Activated CD4-positive, alpha-beta T cell treated with anti-CD3 and anti-CD28 coated beads, Interleukin-2, amount 10 ng/mL, durations not matched to agents 7 days and 5 days (primary cell): ENCODE measurements around the gene PCDH9. TPM values are rescaled to one million over a fixed set of nuclear protein-coding genes. Genes with fewer than 3 reads are reported as not detected.

Source experiments
- CTCF ChIA-PET: fragments of 350-600 bp; sonication (Branson Sonifier 250); formaldehyde crosslinking; loops from one replicate; lab custom pipeline; 2021; ENCODE audit warnings: antibody characterized with exemption; lab: Charles Lee
- POLR2A ChIA-PET: fragments of 350-600 bp; sonication (Branson Sonifier 250); formaldehyde crosslinking; loops from one replicate; lab custom pipeline; 2021; ENCODE audit warnings: antibody characterized with exemption; lab: Charles Lee
- DNase-seq: peaks from one replicate; pipeline ENCODE4 v3.0.0-alpha.2; 2020
- H3K27ac Mint-ChIP-seq: one replicate; pipeline ENCODE4 v1.8.0; 2021; ENCODE audit warnings: mild to moderate bottlenecking, moderate library complexity, mixed read lengths
- H3K27me3 Mint-ChIP-seq: one replicate; pipeline ENCODE4 v1.8.0; 2021; ENCODE audit warnings: mixed read lengths
- H3K36me3 Mint-ChIP-seq: one replicate; pipeline ENCODE4 v1.8.0; 2021; ENCODE audit warnings: low read depth, mixed read lengths
- H3K4me1 Mint-ChIP-seq: one replicate; pipeline ENCODE4 v1.8.0; 2021; ENCODE audit warnings: mixed read lengths
- H3K4me3 Mint-ChIP-seq: one replicate; pipeline ENCODE4 v1.8.0; 2021; ENCODE audit warnings: mild to moderate bottlenecking, moderate library complexity, mixed read lengths
- H3K9me3 Mint-ChIP-seq: one replicate; pipeline ENCODE4 v1.8.0; 2021; ENCODE audit warnings: mixed read lengths
- total RNA-seq, 2 experiments: library from RNA; stranded (reverse); gene quantifications; one replicate each; pipeline ENCODE4 v1.2.3, GENCODE V29; 2021

Gene PCDH9
- total RNA-seq, 2 experiments from 2014 or later = 0.25 to 0.30 TPM

DNA sequence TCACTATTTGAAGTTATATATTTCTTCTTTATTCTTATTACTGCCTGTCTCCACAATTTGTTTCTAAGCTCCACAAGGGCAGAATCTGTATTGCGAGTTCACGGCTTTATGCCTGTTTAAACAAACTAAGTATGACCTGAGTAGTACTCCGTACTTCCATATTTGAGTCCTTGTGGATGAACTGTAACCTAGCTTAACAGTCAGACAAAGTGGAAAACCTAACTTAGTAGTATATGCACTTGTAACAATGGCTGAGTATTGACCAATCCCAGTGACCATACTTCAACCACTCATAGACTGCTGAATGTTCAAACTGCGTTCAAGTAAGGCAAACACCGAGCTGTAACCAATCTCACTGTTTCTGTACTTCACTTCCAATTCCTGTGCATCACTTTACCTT lies 292.7 kb downstream of the PCDH9 start:
- POLR2A ChIA-PET = no interaction called here
- CTCF ChIA-PET = no interaction called here
- Mint-ChIP-seq H3K4me1 (no peaks in the 10 kb centered on the region), H3K27ac (no peak overlapping the region), H3K36me3 (no peaks in the 10 kb centered on the region), H3K4me3 (no peak overlapping the region), H3K27me3 (no peaks in the 10 kb centered on the region), H3K9me3 (no peaks in the 10 kb centered on the region)
- no peak for DNase-seq

DNA sequence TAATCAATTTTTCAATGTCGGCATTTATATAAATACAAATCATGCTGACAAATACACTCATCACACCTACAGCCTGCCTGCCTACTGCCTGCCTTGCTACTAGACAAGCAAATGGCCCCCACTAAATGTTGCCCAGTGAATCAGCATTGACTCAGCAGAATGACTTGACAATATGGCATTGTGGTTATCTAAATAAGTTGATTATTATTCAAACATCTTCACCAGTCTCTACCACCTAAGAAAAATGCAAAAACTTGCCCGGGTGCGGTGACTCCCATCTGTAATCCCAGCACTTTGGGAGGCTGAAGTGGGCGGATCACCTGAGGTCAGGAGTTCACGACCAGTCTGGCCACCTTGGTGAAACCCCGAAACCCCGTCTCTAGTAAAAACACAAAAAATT lies 296.1 kb downstream of the PCDH9 start:
- CTCF ChIA-PET = no interaction called here
- H3K27ac Mint-ChIP-seq = no peak overlapping the region
- H3K27me3 Mint-ChIP-seq = no peaks in the 10 kb centered on the region
- H3K9me3 Mint-ChIP-seq = no peaks in the 10 kb centered on the region
- H3K4me1 Mint-ChIP-seq = no peaks in the 10 kb centered on the region
- H3K4me3 Mint-ChIP-seq = no peak overlapping the region
- H3K36me3 Mint-ChIP-seq = no peaks in the 10 kb centered on the region
- DNase-seq = no peak
- POLR2A ChIA-PET = no interaction called here

DNA sequence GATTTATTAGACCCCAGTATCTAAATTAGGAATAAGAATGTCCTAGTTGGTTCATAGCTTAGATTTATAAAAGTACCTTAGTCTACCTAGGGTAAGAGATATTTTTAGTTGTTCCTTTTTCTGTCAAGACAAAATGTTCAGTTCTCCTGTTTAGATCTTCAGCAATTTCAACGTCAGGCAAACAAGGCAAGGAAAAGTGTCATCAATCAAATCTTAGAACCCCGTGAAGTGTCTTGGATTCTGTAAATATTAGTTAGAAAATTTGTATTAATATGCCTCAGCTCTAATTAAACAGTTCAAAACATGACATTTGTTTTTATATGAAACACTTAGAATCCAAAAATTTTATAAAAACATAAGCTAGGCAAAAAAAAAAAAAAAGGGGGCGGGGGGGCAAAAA lies 296.6 kb downstream of the PCDH9 start:
- Mint-ChIP-seq H3K9me3 (no peaks in the 10 kb centered on the region), H3K27ac (no peak overlapping the region), H3K4me3 (no peak overlapping the region), H3K27me3 (no peaks in the 10 kb centered on the region), H3K36me3 (no peaks in the 10 kb centered on the region), H3K4me1 (no peaks in the 10 kb centered on the region)
- ChIA-PET CTCF (no interaction called here), POLR2A (no interaction called here)
- DNase-seq = no peak

DNA sequence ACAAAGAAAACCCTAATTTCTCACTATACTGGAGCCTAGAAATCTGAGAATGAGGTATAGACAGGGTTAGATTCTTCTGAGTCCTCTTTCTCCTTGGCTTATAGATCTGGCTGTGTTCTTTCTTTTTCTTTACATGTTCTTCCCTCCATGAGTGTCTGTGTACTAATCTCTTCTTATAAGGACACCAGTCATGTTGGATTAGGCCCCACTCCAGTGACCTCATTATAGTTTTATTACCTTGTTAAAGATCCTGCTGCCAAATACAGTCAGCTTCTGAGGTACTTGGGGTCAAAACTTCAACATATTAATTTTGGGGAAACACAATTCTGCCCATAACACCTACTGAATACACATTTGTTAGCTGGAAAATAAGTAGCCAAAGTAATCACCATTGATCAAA lies 302.6 kb downstream of the PCDH9 start:
- ChIA-PET CTCF (no interaction called here), POLR2A (no interaction called here)
- no peaks in the 10 kb centered on the region for H3K36me3 Mint-ChIP-seq
- H3K4me1 Mint-ChIP-seq = no peaks in the 10 kb centered on the region
- no peak for DNase-seq
- H3K27me3 Mint-ChIP-seq = no peaks in the 10 kb centered on the region
- H3K4me3 Mint-ChIP-seq = no peak overlapping the region
- H3K9me3 Mint-ChIP-seq = no peaks in the 10 kb centered on the region
- H3K27ac Mint-ChIP-seq = no peak overlapping the region

DNA sequence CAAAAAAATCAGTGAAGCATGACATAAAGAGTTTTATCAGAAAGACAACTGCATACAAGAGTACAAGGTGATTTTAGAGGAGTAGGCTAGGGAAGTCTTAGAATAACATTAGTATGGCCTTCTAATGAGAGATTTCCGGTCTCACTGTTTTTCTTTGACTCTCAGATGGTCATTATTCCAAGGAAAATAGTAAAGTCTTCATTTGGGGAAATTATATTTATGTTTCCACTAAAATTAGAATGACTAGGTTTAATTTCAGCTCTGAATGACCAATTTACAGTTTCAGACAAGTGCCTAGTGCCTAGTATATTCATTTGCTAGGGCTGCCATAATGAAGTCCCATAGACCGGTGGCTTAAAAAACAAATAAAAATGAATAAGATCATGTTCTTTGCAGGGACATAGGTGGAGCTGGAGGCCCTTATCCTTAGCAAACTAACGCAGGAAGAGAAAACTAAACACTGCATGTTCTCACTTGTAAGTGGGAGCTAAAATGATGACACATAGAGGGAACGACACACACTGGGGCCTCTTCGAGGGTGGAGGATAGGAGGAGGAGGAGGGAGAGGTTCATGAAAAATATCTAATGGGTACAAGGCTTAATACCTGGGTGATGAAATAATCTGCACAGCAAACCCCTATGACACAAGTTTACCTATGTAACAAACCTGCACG lies 303.1 kb downstream of the PCDH9 start:
- no peak overlapping the region for H3K27ac Mint-ChIP-seq
- H3K9me3 Mint-ChIP-seq = no peaks in the 10 kb centered on the region
- H3K27me3 Mint-ChIP-seq = no peaks in the 10 kb centered on the region
- no peaks in the 10 kb centered on the region for H3K36me3 Mint-ChIP-seq
- no peak overlapping the region for H3K4me3 Mint-ChIP-seq
- H3K4me1 Mint-ChIP-seq = no peaks in the 10 kb centered on the region
- no peak for DNase-seq
- POLR2A ChIA-PET = no interaction called here
- CTCF ChIA-PET = no interaction called here

DNA sequence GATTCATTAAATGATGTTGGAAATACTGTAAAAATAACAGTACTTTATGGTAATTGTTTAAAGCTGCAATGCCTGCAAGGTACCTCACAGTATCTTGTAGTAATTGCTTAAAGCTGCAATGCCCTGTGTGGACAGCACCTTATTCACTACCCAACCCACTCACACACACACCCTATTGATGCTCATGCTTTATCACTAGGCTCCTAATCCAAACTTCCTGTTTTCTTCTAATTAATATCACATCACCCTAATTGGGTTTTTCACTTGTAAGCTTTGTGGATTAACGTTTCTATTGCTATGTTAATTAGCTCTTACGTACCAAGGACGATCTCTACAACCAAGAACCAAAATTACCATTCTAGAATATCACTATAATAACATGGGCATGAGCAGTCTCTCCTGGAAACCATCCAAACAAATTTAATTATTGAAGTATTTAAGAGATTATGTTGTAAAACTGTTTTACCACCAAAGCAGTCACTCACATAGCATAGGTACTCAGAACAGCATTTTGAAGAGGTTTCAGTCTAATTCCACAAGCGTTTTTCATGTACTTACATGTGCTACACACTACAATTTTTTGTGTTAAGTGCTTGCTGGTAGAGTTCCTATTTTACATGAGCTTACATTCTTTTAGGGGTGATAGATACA lies 303.8 kb downstream of the PCDH9 start:
- no peaks in the 10 kb centered on the region for H3K4me1 Mint-ChIP-seq
- H3K4me3 Mint-ChIP-seq = no peak overlapping the region
- ChIA-PET CTCF (no interaction called here), POLR2A (no interaction called here)
- no peaks in the 10 kb centered on the region for H3K9me3 Mint-ChIP-seq
- H3K27ac Mint-ChIP-seq = no peak overlapping the region
- DNase-seq = no peak
- H3K36me3 Mint-ChIP-seq = no peaks in the 10 kb centered on the region
- H3K27me3 Mint-ChIP-seq = no peaks in the 10 kb centered on the region

DNA sequence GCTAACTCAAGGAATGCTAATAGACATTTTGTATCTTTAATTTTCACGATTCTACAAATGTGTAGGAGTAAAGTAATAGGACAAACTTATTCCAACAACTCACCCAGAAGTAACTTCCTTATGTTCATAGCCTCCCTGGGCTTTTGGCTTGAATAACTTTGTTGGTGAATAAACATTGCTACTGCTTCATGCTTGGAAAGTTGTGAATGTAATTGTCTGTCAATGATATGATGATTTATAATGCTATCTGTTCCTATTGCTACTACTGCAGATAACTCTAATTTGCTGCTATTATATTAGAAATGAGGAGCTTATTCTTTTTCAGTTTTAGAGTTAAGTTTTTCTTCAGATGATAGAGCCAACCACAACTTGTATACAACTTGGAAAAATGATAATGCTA lies 307.7 kb downstream of the PCDH9 start:
- Mint-ChIP-seq H3K36me3 (no peaks in the 10 kb centered on the region), H3K27me3 (no peaks in the 10 kb centered on the region), H3K4me1 (no peaks in the 10 kb centered on the region), H3K27ac (no peak overlapping the region), H3K9me3 (no peaks in the 10 kb centered on the region), H3K4me3 (no peak overlapping the region)
- no peak for DNase-seq
- CTCF ChIA-PET = no interaction called here
- POLR2A ChIA-PET = no interaction called here

DNA sequence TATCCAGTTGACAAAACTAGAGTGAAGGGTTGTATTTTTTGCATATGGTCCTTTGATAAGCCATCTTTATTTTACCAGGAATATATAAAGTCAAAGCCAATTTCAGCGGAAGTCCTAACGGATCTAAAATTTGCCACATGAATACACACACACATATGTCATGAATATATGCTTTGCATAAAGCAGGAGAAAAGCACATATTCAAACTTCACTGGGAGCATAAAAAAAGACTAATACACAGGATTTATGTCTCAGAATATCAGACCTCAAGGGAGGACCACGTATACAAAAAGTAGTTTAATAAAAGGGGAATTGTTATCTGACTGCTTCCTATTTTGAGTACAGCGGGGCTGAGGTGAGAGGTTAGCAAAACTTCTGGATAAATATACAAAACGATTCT lies 308.7 kb downstream of the PCDH9 start:
- no peaks in the 10 kb centered on the region for H3K9me3 Mint-ChIP-seq
- H3K27me3 Mint-ChIP-seq = no peaks in the 10 kb centered on the region
- H3K4me3 Mint-ChIP-seq = no peak overlapping the region
- H3K27ac Mint-ChIP-seq = no peak overlapping the region
- H3K4me1 Mint-ChIP-seq = no peaks in the 10 kb centered on the region
- H3K36me3 Mint-ChIP-seq = no peaks in the 10 kb centered on the region
- no peak for DNase-seq
- ChIA-PET CTCF (no interaction called here), POLR2A (no interaction called here)

DNA sequence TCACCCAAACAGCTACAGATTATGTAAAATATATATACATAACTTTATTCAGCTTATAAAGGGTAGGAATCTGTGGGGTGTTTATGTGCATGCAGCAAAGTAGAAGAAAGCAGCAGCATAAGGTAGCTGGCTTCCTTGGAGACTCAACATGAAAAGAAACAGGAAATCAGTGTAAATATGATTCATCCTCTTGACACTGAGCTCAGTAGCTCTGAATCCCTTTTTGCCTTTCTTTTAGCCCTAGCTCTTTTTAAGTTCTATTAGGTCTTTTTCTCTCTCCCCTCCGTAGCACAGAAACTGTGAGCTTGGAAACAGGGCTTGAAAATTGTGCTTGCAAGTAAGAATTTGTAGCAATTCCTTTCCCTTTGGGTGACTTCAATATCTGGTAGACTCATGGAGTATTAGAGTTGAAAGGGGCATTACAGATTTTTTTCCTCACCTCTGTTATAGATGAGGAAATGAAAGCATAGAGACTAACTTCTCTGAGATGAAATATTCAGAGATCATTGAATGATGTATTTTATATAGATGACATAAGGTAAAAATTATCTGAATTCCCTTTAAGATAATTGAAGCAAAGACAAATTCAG lies 314.4 kb downstream of the PCDH9 start:
- CTCF ChIA-PET = interaction anchor here (0.9 kb wide), 1 partner anchor 34 kb away, joined by 3 read pairs; no protein-coding TSS in a partner anchor
- H3K4me1 Mint-ChIP-seq = peaks cover 10% of the 10 kb centered on the region

DNA sequence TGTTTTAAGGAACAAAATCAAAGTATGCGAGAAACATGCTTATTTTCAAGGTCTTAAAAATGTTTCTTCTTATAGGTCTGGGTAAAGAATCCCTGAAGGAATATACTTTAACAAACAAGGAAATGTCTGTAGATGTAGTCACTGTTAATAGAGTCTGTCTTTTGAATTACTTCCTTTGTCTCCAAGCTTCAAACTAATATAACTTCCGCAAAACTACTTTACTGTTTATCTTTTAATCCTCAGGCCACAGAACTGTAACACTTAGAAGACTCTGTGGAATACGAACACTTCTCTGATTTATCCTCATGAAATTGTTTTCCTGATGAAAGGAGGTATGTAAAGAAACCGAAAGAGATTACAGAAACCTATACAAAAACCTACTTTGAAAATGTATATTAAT lies 316.0 kb downstream of the PCDH9 start:
- DNase-seq = no peak

More for the DNA sequence above, 314.4 kb downstream of the PCDH9 start:
- POLR2A ChIA-PET = no interaction called here
- no peak overlapping the region for H3K27ac Mint-ChIP-seq
- H3K36me3 Mint-ChIP-seq = no peaks in the 10 kb centered on the region
- H3K4me3 Mint-ChIP-seq = no peak overlapping the region
- H3K9me3 Mint-ChIP-seq = no peaks in the 10 kb centered on the region
- H3K27me3 Mint-ChIP-seq = no peaks in the 10 kb centered on the region
- no peak for DNase-seq

DNA sequence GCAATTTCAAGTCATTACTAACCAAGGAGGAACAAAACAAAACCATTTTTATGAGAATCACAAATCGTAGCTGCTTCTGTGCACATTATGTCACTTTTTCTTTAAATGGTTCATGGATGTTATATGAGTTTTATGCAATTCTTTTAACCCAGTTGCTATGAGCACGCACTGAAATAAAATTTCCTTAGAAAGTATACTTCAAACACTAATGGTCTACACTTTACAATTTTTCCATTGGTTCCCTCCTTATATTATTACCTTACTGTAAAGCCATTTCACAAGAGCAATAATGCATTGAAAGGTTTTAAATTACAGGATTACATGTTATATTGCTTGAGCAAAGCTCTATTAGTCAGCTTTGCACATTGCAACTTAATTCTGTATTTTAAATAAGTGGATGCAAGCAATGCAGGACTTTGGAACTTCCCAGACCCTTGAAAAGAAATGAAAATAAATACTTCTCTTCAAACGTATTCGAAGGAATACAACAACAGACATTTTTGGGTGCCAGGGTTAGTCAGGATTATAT lies 318.7 kb downstream of the PCDH9 start:
- peaks cover 10% of the 10 kb centered on the region for H3K4me1 Mint-ChIP-seq
- DNase-seq = no peak
- POLR2A ChIA-PET = no interaction called here
- CTCF ChIA-PET = no interaction called here
- no peaks in the 10 kb centered on the region for H3K36me3 Mint-ChIP-seq
- no peak overlapping the region for H3K4me3 Mint-ChIP-seq
- no peaks in the 10 kb centered on the region for H3K27me3 Mint-ChIP-seq
- H3K9me3 Mint-ChIP-seq = no peaks in the 10 kb centered on the region
- H3K27ac Mint-ChIP-seq = no peak overlapping the region

More for the DNA sequence above, 316.0 kb downstream of the PCDH9 start:
- ChIA-PET POLR2A (no interaction called here), CTCF (no interaction called here)
- no peak overlapping the region for H3K27ac Mint-ChIP-seq
- peaks cover 10% of the 10 kb centered on the region for H3K4me1 Mint-ChIP-seq
- no peaks in the 10 kb centered on the region for H3K27me3 Mint-ChIP-seq
- H3K9me3 Mint-ChIP-seq = no peaks in the 10 kb centered on the region
- H3K36me3 Mint-ChIP-seq = no peaks in the 10 kb centered on the region
- no peak overlapping the region for H3K4me3 Mint-ChIP-seq

DNA sequence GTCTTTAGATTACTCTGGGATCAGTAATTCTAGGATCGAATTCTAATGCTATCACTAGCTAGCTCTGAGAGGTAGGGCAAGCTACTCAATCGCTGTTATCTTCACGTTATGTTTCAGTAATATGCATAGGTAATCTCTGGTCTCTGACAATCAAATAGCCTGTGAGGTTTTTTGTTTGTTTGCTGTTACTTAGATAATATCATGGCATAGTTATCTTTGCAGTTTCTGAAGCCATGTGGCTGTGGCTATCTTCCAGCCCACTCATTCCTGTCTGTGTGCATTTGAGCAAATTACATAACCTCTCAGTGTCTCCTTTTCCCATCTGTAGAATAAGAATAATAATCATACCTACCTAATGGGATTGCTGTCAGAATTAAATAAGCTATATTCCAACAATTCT lies 330.2 kb downstream of the PCDH9 start:
- no peaks in the 10 kb centered on the region for H3K36me3 Mint-ChIP-seq
- no peak overlapping the region for H3K4me3 Mint-ChIP-seq
- ChIA-PET CTCF (no interaction called here), POLR2A (no interaction called here)
- no peaks in the 10 kb centered on the region for H3K27me3 Mint-ChIP-seq
- H3K27ac Mint-ChIP-seq = no peak overlapping the region
- no peak for DNase-seq
- no peaks in the 10 kb centered on the region for H3K9me3 Mint-ChIP-seq
- H3K4me1 Mint-ChIP-seq = no peaks in the 10 kb centered on the region

DNA sequence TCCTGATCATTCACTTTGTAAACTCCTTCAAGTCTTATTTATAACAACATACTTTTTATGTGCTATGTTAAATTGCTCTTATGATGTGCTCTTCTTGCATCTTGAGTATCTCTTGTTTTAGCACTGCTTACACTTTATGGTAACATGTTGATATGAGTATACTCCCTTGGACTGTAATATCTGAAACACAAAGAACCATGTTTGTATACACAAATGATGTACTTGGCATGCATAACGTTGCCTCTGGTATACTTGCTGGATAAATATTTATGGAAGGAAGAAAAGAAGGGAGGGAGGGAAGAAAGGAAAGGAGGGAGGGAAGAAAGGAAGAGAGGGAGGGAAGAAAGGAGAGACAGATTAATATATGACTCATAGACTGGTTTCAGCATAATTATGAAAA lies 333.2 kb downstream of the PCDH9 start:
- H3K27me3 Mint-ChIP-seq = no peaks in the 10 kb centered on the region
- ChIA-PET POLR2A (no interaction called here), CTCF (no interaction called here)
- no peaks in the 10 kb centered on the region for H3K9me3 Mint-ChIP-seq
- DNase-seq = no peak
- no peak overlapping the region for H3K27ac Mint-ChIP-seq
- H3K4me1 Mint-ChIP-seq = no peaks in the 10 kb centered on the region
- no peak overlapping the region for H3K4me3 Mint-ChIP-seq
- no peaks in the 10 kb centered on the region for H3K36me3 Mint-ChIP-seq
